PC-9 (cell line): ENCODE results near the gene GNE. TPM values are rescaled to one million over a fixed set of nuclear protein-coding genes. Genes with fewer than 3 reads are reported as not detected.

Experiments used
- BruUV-seq: library from RNA; stranded (reverse); fragments of 400-500 nt; replicated peaks from 2 replicates; lab custom pipeline; 2021; lab: Mats Ljungman, UMichigan
- CTCF ChIA-PET: fragments of 300-600 bp; sonication (Branson Sonifier 250); formaldehyde crosslinking; loops from one replicate; lab custom pipeline; 2022; ENCODE audit warnings: antibody characterized with exemption; lab: Charles Lee
- POLR2A ChIA-PET: fragments of 300-600 bp; sonication (Branson Sonifier 250); formaldehyde crosslinking; loops from one replicate; lab custom pipeline; 2022; ENCODE audit warnings: antibody characterized with exemption; ENCODE audit not compliant: unreplicated experiment; lab: Charles Lee
- DNase-seq, 2 experiments: peaks; one replicate each; pipeline versions ENCODE4 v3.0.0 to v3.0.0-alpha.2; 2015 to 2022; ENCODE audit warnings: mixed read lengths in 1 of 2
- H2AFZ ChIP-seq: fragments of 200-600 bp; sonication (generic); 2 replicates; pipeline ENCODE4 v1.8.1; 2017; ENCODE audit warnings: antibody characterized with exemption
- H3F3A ChIP-seq: fragments of 200-600 bp; sonication (generic); 2 replicates; pipeline ENCODE4 v1.8.1; 2017; ENCODE audit warnings: antibody characterized with exemption, mild to moderate bottlenecking, low read depth; ENCODE audit not compliant: insufficient read depth
- H3K27ac ChIP-seq: fragments of 200-600 bp; sonication (generic); 2 replicates; pipeline ENCODE4 v1.6.1; 2016; ENCODE audit warnings: mixed run types
- H3K27me3 ChIP-seq: fragments of 200-600 bp; sonication (generic); 2 replicates; pipeline ENCODE4 v1.6.1; 2016; ENCODE audit warnings: low read depth, mixed run types; ENCODE audit not compliant: insufficient read depth
- H3K36me3 ChIP-seq: fragments of 200-600 bp; sonication (generic); 2 replicates; pipeline ENCODE4 v1.6.1; 2016; ENCODE audit warnings: low read depth, mixed run types
- H3K4me1 ChIP-seq: fragments of 200-600 bp; sonication (generic); replicated peaks from 2 replicates; pipeline ENCODE4 v1.6.1; 2016; ENCODE audit warnings: mixed run types; ENCODE audit not compliant: insufficient read depth
- H3K4me2 ChIP-seq: fragments of 200-600 bp; sonication (generic); 2 replicates; pipeline ENCODE4 v1.6.1; 2017; ENCODE audit warnings: mixed run types
- H3K4me3 ChIP-seq: fragments of 200-600 bp; sonication (generic); 2 replicates; pipeline ENCODE4 v1.6.1; 2016; ENCODE audit warnings: mixed run types
- H3K79me2 ChIP-seq: fragments of 200-600 bp; sonication (generic); 2 replicates; pipeline ENCODE4 v1.6.1; 2017; ENCODE audit warnings: low read depth, mixed run types
- H3K9me2 ChIP-seq: fragments of 200-600 bp; sonication (generic); 2 replicates; pipeline ENCODE4 v1.8.1; 2017; ENCODE audit warnings: mild to moderate bottlenecking; ENCODE audit not compliant: insufficient read depth
- H3K9me3 ChIP-seq: fragments of 200-600 bp; sonication (generic); 2 replicates; pipeline ENCODE4 v1.8.1; 2016; ENCODE audit warnings: low read depth; ENCODE audit not compliant: insufficient read depth
- H4K20me1 ChIP-seq: fragments of 200-600 bp; sonication (generic); 2 replicates; pipeline ENCODE4 v1.8.1; 2017; ENCODE audit not compliant: insufficient read depth
- EZH2 ChIP-seq: fragments of 200-600 bp; sonication (generic); IDR thresholded peaks from 2 replicates; pipeline ENCODE4 v1.8.0; 2017; ENCODE audit warnings: antibody characterized with exemption, low read depth
- intact Hi-C: fragments of 100-400 bp; cut with micrococcal nuclease; formaldehyde crosslinking; loops from one replicate; pipeline ENCODE4 v1.10.0; 2022; ENCODE audit not compliant: unreplicated experiment
- total RNA-seq: library from RNA; stranded (reverse); gene quantifications from 2 replicates; pipeline ENCODE4 v1.2.3, GENCODE V29; 2021
- TF ChIP-seq, protein P1 (sequence below): fragments of 200-600 bp; sonication (generic); conservative IDR thresholded peaks from 2 replicates; pipeline ENCODE4 v1.6.1; 2017; ENCODE audit warnings: mixed run types, antibody characterized with exemption, mild to moderate bottlenecking, moderate library complexity

GNE gene
- total RNA-seq, 1 experiment from 2014 or later: 23.2 TPM

DNA sequence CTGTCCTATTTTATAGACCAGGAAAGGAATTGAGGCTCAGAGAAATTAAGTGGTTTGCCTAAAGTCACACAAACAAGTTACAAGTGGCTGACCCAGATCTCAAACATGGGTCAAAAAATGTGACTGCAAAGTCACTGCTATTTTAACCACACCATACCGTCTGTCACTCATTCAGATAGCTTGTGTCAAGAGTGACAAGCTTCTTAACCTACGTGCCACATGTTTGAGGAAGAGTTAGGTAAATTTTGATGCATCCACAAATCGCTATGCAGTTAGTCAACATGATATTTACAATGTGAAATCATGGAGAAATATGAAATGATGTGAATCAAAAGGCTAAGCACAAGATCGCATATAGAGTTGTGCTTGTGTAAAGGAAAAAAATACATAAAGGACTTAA, 22.7 kb upstream of the GNE start:
- ChIA-PET CTCF (no interaction called here), POLR2A (no interaction called here)
- H3K27me3 ChIP-seq: no peaks in the 10 kb centered on the region

DNA sequence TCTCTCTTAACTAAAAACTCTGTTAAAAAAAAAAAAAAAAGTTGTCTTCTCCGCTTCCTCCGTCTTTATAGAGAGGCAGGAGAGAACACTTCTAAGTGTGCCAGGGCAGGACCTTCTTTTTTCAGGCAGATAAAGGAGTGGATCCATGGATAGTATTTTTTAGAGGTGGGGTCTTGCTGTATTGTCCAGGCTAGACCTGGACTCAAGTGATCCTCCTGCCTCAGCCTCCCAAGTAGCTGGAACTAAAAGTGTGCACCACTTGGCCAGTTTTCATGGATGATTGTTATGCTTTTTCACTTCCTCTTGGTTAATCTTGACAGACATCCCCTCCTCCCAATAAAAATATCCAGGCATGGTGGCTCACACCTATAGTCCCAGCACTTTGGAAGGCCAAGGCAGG, 20.0 kb upstream of the GNE start:
- no peaks in the 10 kb centered on the region for H3K36me3 ChIP-seq
- no peak overlapping the region for H3K4me3 ChIP-seq
- no peak overlapping the region for H3K27ac ChIP-seq
- no peaks in the 10 kb centered on the region for H3K9me3 ChIP-seq
- no peaks in the 10 kb centered on the region for H3K27me3 ChIP-seq
- ChIA-PET POLR2A (no interaction called here), CTCF (no interaction called here)
- no peak overlapping the region for H3K4me2 ChIP-seq
- intact Hi-C loops: no loop called here
- no peak overlapping the region for H2AFZ ChIP-seq
- peaks cover 38% of the 10 kb centered on the region for H3F3A ChIP-seq
- H3K9me2 ChIP-seq: no peaks in the 10 kb centered on the region
- no peak for DNase-seq
- H3K4me1 ChIP-seq: peaks cover 44% of the 10 kb centered on the region
- BruUV-seq: no TSS peak
- peaks cover 34% of the 10 kb centered on the region for H3K79me2 ChIP-seq
- H4K20me1 ChIP-seq: no peaks in the 10 kb centered on the region
- TF ChIP-seq EZH2: no peak

More for the DNA sequence above, 22.7 kb upstream of the GNE start:
- intact Hi-C loops: no loop called here
- Histone ChIP-seq H4K20me1 (no peaks in the 10 kb centered on the region), H2AFZ (no peak overlapping the region), H3K9me3 (no peaks in the 10 kb centered on the region), H3K4me3 (no peak overlapping the region), H3K36me3 (no peaks in the 10 kb centered on the region), H3K27ac (peak overlapping the region; percentile 60), H3K4me2 (no peak overlapping the region), H3F3A (peaks cover 35% of the 10 kb centered on the region), H3K79me2 (peaks cover 8% of the 10 kb centered on the region), H3K4me1 (peaks cover 51% of the 10 kb centered on the region), H3K9me2 (no peaks in the 10 kb centered on the region)
- no TSS peak for BruUV-seq
- DNase-seq: peak in 1 of 2 experiments; percentile 76
- TF ChIP-seq, protein P1, sequence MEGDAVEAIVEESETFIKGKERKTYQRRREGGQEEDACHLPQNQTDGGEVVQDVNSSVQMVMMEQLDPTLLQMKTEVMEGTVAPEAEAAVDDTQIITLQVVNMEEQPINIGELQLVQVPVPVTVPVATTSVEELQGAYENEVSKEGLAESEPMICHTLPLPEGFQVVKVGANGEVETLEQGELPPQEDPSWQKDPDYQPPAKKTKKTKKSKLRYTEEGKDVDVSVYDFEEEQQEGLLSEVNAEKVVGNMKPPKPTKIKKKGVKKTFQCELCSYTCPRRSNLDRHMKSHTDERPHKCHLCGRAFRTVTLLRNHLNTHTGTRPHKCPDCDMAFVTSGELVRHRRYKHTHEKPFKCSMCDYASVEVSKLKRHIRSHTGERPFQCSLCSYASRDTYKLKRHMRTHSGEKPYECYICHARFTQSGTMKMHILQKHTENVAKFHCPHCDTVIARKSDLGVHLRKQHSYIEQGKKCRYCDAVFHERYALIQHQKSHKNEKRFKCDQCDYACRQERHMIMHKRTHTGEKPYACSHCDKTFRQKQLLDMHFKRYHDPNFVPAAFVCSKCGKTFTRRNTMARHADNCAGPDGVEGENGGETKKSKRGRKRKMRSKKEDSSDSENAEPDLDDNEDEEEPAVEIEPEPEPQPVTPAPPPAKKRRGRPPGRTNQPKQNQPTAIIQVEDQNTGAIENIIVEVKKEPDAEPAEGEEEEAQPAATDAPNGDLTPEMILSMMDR: no peak
- no peak for TF ChIP-seq EZH2

DNA sequence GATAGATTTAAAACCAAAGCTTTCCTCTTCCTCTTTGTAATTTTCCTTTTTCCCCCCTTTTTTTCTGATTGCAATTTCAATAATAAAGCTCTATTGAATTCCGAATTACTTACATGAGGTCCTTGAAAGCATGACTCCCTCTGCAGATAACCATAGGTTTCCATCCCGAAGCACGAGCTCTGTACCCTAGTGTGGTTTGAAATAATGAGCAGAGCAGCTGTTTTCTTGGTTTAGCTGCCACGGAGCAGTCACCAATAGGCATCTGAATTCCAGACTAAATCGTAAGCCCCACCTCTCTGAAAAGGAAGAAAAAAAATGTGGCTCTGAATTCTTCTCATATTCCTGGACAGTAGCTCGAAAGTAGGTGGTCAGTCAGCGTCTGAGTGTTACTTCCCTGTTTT, 18.5 kb upstream of the GNE start:
- peak; percentile 50 to 88 for DNase-seq
- ChIA-PET POLR2A (interaction anchor here (0.6 to 1.0 kb wide), 4 partner anchors 9 to 43 kb away, joined by 3 to 11 read pairs (median 4); no protein-coding TSS in a partner anchor), CTCF (interaction anchor here (0.6 to 0.7 kb wide), 3 partner anchors 30 to 1130 kb away, joined by 3 to 5 read pairs (median 3); no protein-coding TSS in a partner anchor)
- Histone ChIP-seq H3K4me1 (peaks cover 47% of the 10 kb centered on the region), H3K4me3 (peak overlapping the region; percentile 74), H3K9me2 (no peaks in the 10 kb centered on the region), H3K27me3 (no peaks in the 10 kb centered on the region), H3K79me2 (peaks cover 48% of the 10 kb centered on the region), H3K9me3 (no peaks in the 10 kb centered on the region), H3F3A (peaks cover 34% of the 10 kb centered on the region), H2AFZ (no peak overlapping the region), H3K4me2 (peak overlapping the region; percentile 91), H3K27ac (peak overlapping the region; percentile 91), H4K20me1 (no peaks in the 10 kb centered on the region), H3K36me3 (peaks cover 2% of the 10 kb centered on the region)
- TF ChIP-seq, protein P1: no peak
- intact Hi-C loops: loop anchor here (2.0 kb wide), 1 partner anchor 52 kb away; no protein-coding TSS in a partner anchor
- no TSS peak for BruUV-seq
